MG63 (cell line): ENCODE measurements around the gene ZNF98. TPM values are rescaled to one million over a fixed set of nuclear protein-coding genes. Genes with fewer than 3 reads are reported as not detected.

Experiments
- DNase-seq: peaks from one replicate; pipeline ENCODE4 v3.0.0-alpha.2; 2020
- H3K27me3 ChIP-seq: fragments of 250-450 bp; sonication (Bioruptor Pico); 2 replicates; pipeline ENCODE4 v1.5.1; 2020; ENCODE audit warnings: mild to moderate bottlenecking, moderate library complexity
- H3K36me3 ChIP-seq: fragments of 250-450 bp; sonication (Bioruptor Pico); 2 replicates; pipeline ENCODE4 v1.5.1; 2020; ENCODE audit warnings: mild to moderate bottlenecking, moderate library complexity
- H3K4me3 ChIP-seq: fragments of 250-450 bp; sonication (Bioruptor Pico); 2 replicates; pipeline ENCODE4 v1.5.1; 2020; ENCODE audit warnings: mild to moderate bottlenecking, moderate library complexity
- H3K9me3 ChIP-seq: fragments of 250-450 bp; sonication (Bioruptor Pico); 2 replicates; pipeline ENCODE4 v1.5.1; 2020; ENCODE audit warnings: mild to moderate bottlenecking, moderate library complexity
- total RNA-seq: library from RNA; depleted of rRNA; stranded (reverse); fragments of >200 nt; shearing (Covaris generic); gene quantifications from 2 replicates; pipeline ENCODE4 v1.2.3, GENCODE V29; 2014; ENCODE audit warnings: low replicate concordance; rRNA removed

The ZNF98 gene
- total RNA-seq, result not detected in 2 replicates

DNA sequence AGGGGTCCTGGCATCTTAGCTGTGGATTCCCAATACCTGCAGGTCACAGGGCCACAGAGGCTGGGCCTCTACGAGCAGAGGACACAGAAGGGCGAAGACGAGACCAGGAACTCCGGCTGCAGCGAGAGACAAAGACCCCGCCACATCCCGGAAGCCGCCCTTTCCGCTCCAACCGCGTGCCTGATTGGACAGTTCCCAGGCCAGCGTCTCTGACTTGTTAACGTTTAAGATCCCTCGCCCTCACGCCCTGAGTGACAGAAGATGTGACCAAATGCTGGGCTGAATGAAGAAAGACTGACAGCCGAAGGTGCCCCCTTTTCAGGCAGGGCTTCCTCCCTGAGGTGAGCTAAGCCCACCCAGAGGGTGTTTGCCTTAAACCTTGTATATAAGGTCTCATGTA is at the start of gene ZNF98:
ZNF98 (minus strand) TSS at position 136 of the 400 bp plus-strand sequence; CDS start at position 14, 122 bp downstream.
- H3K36me3 ChIP-seq, result no peaks in the 10 kb centered on the region
- DNase-seq, result no peak
- no peaks in the 10 kb centered on the region for H3K27me3 ChIP-seq
- H3K9me3 ChIP-seq, result no peaks in the 10 kb centered on the region
- no peak within 1 kb of the TSS for H3K4me3 ChIP-seq

GRCh38 chr19:22446605-22447004 is 24.5 kb upstream of the ZNF98 start:
- DNase-seq, result no peak
- H3K27me3 ChIP-seq, result no peaks in the 10 kb centered on the region
- no peak overlapping the region for H3K4me3 ChIP-seq
- H3K9me3 ChIP-seq, result no peaks in the 10 kb centered on the region
- no peaks in the 10 kb centered on the region for H3K36me3 ChIP-seq

- no peak overlapping the region for H3K4me3 ChIP-seq
- H3K27me3 ChIP-seq, result no peaks in the 10 kb centered on the region
- H3K36me3 ChIP-seq, result no peaks in the 10 kb centered on the region
- DNase-seq, result no peak
- H3K9me3 ChIP-seq, result no peaks in the 10 kb centered on the region
Observed at GRCh38 chr19:22438011-22438410, 15.9 kb upstream of the ZNF98 start.

- no peak for DNase-seq
- Histone ChIP-seq H3K4me3 (no peak overlapping the region), H3K9me3 (no peaks in the 10 kb centered on the region), H3K27me3 (no peaks in the 10 kb centered on the region), H3K36me3 (no peaks in the 10 kb centered on the region)
Observed at GRCh38 chr19:22427960-22428913, 6.1 kb upstream of the ZNF98 start.

- Histone ChIP-seq H3K36me3 (no peaks in the 10 kb centered on the region), H3K27me3 (no peaks in the 10 kb centered on the region), H3K9me3 (no peaks in the 10 kb centered on the region), H3K4me3 (no peak overlapping the region)
- DNase-seq, result no peak
Observed at GRCh38 chr19:22427547-22427946, 5.4 kb upstream of the ZNF98 start.

DNA sequence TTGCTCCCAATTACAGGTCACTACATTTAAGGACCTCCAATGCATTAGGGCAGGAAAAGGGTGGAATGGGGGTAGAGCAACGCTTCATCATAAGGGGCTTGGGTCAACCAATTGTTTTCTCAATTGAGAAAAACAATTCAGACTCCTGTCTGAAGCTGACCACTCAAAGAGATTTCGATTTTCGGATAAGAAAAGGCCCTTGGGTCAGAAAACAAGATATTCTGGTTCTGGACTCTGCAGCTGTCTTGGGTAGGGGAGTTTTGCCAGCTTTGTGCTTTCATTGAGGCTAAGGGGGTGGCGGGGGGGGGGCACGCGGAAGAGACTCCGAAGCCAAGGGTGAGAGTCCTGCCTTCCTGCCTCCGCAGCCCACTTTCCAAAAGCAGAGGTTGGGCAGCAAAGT is 4.8 kb upstream of the ZNF98 start:
- H3K4me3 ChIP-seq, result no peak overlapping the region
- no peaks in the 10 kb centered on the region for H3K9me3 ChIP-seq
- no peaks in the 10 kb centered on the region for H3K36me3 ChIP-seq
- no peaks in the 10 kb centered on the region for H3K27me3 ChIP-seq
- DNase-seq, result no peak

GRCh38 chr19:22421797-22422196 is 349 bp downstream of the ZNF98 start:
- no peaks in the 10 kb centered on the region for H3K9me3 ChIP-seq
- DNase-seq, result no peak
- H3K27me3 ChIP-seq, result no peaks in the 10 kb centered on the region
- no peaks in the 10 kb centered on the region for H3K36me3 ChIP-seq
- H3K4me3 ChIP-seq, result no peak overlapping the region

- H3K9me3 ChIP-seq, result no peaks in the 10 kb centered on the region
- H3K4me3 ChIP-seq, result no peak overlapping the region
- no peak for DNase-seq
- H3K36me3 ChIP-seq, result no peaks in the 10 kb centered on the region
- no peaks in the 10 kb centered on the region for H3K27me3 ChIP-seq
Observed at GRCh38 chr19:22354665-22355064, 67.5 kb downstream of the ZNF98 start.

Other genes starting within 250 kb of the ZNF98 start
- not detected in 2 replicates for gene ZNF676, start 225.4 kb downstream of the ZNF98 start, total RNA-seq
- not detected in 2 replicates for gene ZNF729, start 135.9 kb downstream of the ZNF98 start, total RNA-seq
- gene ZNF492, start 212.0 kb upstream of the ZNF98 start, total RNA-seq, result not detected in 2 replicates